ENCODE measurements around the gene ADH7.
"Not testable (repeated sequence)": the region's sequence is repeated elsewhere in the genome, so short reads cannot be mapped to it uniquely, and the experiment has no call there.

Gene ADH7

GRCh38 chr4:99414902-99415301 lies 20.2 kb downstream of the ADH7 start:
- not testable (repeated sequence) for DNase-seq

- DNase-seq, result no peak
Observed at GRCh38 chr4:99414401-99414800, 20.7 kb downstream of the ADH7 start.

- no peak for DNase-seq
Observed at GRCh38 chr4:99413140-99413539, 22.0 kb downstream of the ADH7 start.

- DNase-seq, result no peak
Observed at GRCh38 chr4:99411041-99411440, 24.1 kb downstream of the ADH7 start.

GRCh38 chr4:99410075-99410474 lies 25.1 kb downstream of the ADH7 start:
- no peak for DNase-seq

GRCh38 chr4:99408346-99408745 lies 26.8 kb downstream of the ADH7 start:
- no peak for DNase-seq

- peak; percentile 53 for DNase-seq
Observed at GRCh38 chr4:99405433-99406115, 29.6 kb downstream of the ADH7 start.

- no peak for DNase-seq
Observed at GRCh38 chr4:99404595-99405287, 30.4 kb downstream of the ADH7 start.

- DNase-seq, result no peak
Observed at GRCh38 chr4:99403380-99404184, 31.6 kb downstream of the ADH7 start.

GRCh38 chr4:99402765-99403164 lies 32.4 kb downstream of the ADH7 start:
- no peak for DNase-seq

- DNase-seq, result no peak
Observed at GRCh38 chr4:99400831-99401230, 34.3 kb downstream of the ADH7 start.

GRCh38 chr4:99399017-99399416 lies 36.1 kb downstream of the ADH7 start:
- no peak for DNase-seq

GRCh38 chr4:99395595-99396364 lies 39.4 kb downstream of the ADH7 start:
- no peak for DNase-seq

GRCh38 chr4:99394896-99395295 lies 40.2 kb downstream of the ADH7 start:
- DNase-seq, result no peak

- DNase-seq, result no peak
Observed at GRCh38 chr4:99390055-99390454, 45.1 kb downstream of the ADH7 start.

GRCh38 chr4:99389606-99390005 lies 45.5 kb downstream of the ADH7 start:
- DNase-seq, result no peak

GRCh38 chr4:99383833-99384392 lies 51.2 kb downstream of the ADH7 start:
- DNase-seq, result no peak

GRCh38 chr4:99383399-99383798 lies 51.7 kb downstream of the ADH7 start:
- DNase-seq, result no peak

- no peak for DNase-seq
Observed at GRCh38 chr4:99382745-99383360, 52.3 kb downstream of the ADH7 start.

- DNase-seq, result no peak
Observed at GRCh38 chr4:99381588-99382175, 53.5 kb downstream of the ADH7 start.

GRCh38 chr4:99379571-99379970 lies 55.6 kb downstream of the ADH7 start:
- DNase-seq, result no peak

GRCh38 chr4:99378876-99379275 lies 56.3 kb downstream of the ADH7 start:
- no peak for DNase-seq
